Immature natural killer cell (primary cell): Measurements from ENCODE around the gene ZNF3. TPM values are rescaled to one million over a fixed set of nuclear protein-coding genes. Genes with fewer than 3 reads are reported as not detected.

ENCODE experiments used
- DNase-seq, 3 donors: peaks; one replicate each; pipeline ENCODE4 v3.0.0; 2022; ENCODE audit warnings: mixed read lengths in 1 of 3
- H3K27ac Mint-ChIP-seq, 6 donors: one replicate each; pipeline ENCODE4 v1.8.0; 2020; ENCODE audit warnings: mixed read lengths in 6 of 6, mild to moderate bottlenecking in 5 of 6, inconsistent platforms in 4 of 6, moderate library complexity in 3 of 6
- H3K27me3 Mint-ChIP-seq, 3 donors: one replicate each; pipeline ENCODE4 v1.8.0; 2020 to 2021; ENCODE audit warnings: low read depth in 3 of 3, mild to moderate bottlenecking in 3 of 3, mixed read lengths in 3 of 3, moderate library complexity in 3 of 3, inconsistent platforms in 1 of 3
- H3K36me3 Mint-ChIP-seq, 3 donors: one replicate each; pipeline ENCODE4 v1.8.0; 2020; ENCODE audit warnings: mixed read lengths in 3 of 3, inconsistent platforms in 2 of 3, mild to moderate bottlenecking in 2 of 3
- H3K4me1 Mint-ChIP-seq, 2 donors: one replicate each; pipeline ENCODE4 v1.8.0; 2020; ENCODE audit warnings: inconsistent platforms in 2 of 2, mild to moderate bottlenecking in 2 of 2, mixed read lengths in 2 of 2, moderate library complexity in 1 of 2
- H3K4me3 Mint-ChIP-seq, 5 donors: one replicate each; pipeline ENCODE4 v1.8.0; 2020; ENCODE audit warnings: mild to moderate bottlenecking in 5 of 5, mixed read lengths in 5 of 5, inconsistent platforms in 3 of 5, moderate library complexity in 3 of 5
- H3K9me3 Mint-ChIP-seq, 6 donors: one replicate each; pipeline ENCODE4 v1.8.0; 2020; ENCODE audit warnings: mild to moderate bottlenecking in 6 of 6, mixed read lengths in 6 of 6, inconsistent platforms in 4 of 6, moderate library complexity in 3 of 6
- polyA plus RNA-seq, 3 donors: library from polyadenylated mRNA; unstranded; fragments of 300-500 nt; fragmentation: Illumina TruSeq; gene quantifications; one replicate each; pipeline ENCODE4 v1.2.3, GENCODE V29; 2021

Gene ZNF3
- polyA plus RNA-seq, 3 donors from 2014 or later: 5.2 to 21.2 (median 12.2) TPM

DNA sequence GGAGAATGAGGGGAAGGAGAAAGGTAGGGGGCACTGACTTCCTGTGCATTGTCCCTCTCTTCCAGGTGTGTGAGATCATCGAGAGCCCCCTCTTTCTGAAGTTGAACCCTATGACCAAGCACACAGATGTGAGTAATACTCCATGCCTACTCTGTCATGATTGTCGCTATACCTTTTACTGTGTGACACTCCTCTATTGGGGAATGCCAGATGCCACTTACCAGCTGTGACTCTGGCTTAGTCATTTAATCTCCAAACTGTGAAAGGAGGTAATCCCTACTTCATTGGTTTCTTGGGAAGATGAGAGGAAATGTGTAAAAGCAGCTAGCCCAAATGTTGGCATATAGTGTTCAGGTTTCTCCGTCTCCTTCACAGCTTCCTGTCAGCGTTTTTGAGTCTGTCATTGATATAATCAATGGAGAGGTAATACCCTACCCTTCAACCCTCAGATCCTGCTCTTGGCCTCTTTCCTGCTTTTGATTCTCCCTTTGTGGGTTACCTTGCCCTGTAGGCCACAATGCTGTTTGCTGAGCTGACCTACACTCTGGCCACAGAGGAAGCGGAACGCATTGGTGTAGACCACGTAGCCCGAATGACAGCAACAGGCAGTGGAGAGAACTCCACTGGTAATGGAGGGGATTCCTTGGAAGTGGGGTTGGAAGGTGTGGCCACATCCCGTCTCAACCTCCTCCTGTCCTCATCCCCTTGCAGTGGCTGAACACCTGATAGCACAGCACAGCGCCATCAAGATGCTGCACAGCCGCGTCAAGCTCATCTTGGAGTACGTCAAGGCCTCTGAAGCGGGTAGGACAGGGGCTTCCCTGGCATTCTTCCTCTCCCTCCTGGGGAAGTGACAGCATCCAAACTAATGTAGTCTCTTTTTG lies 9.2 kb upstream of the ZNF3 start:
- peaks cover 20 to 22% of the 10 kb centered on the region in 2 donors for H3K4me1 Mint-ChIP-seq
- H3K27ac Mint-ChIP-seq: peak overlapping the region; percentile 29 to 68 (median 60)
- H3K9me3 Mint-ChIP-seq: no peaks in the 10 kb centered on the region
- peaks cover 12 to 24% (median 18%) of the 10 kb centered on the region in 3 donors for H3K27me3 Mint-ChIP-seq
- H3K36me3 Mint-ChIP-seq: peaks cover 0 to 33% (median 10%) of the 10 kb centered on the region in 3 donors
- no peak for DNase-seq
- H3K4me3 Mint-ChIP-seq: peak overlapping the region; percentile 38 to 64 (median 56)

DNA sequence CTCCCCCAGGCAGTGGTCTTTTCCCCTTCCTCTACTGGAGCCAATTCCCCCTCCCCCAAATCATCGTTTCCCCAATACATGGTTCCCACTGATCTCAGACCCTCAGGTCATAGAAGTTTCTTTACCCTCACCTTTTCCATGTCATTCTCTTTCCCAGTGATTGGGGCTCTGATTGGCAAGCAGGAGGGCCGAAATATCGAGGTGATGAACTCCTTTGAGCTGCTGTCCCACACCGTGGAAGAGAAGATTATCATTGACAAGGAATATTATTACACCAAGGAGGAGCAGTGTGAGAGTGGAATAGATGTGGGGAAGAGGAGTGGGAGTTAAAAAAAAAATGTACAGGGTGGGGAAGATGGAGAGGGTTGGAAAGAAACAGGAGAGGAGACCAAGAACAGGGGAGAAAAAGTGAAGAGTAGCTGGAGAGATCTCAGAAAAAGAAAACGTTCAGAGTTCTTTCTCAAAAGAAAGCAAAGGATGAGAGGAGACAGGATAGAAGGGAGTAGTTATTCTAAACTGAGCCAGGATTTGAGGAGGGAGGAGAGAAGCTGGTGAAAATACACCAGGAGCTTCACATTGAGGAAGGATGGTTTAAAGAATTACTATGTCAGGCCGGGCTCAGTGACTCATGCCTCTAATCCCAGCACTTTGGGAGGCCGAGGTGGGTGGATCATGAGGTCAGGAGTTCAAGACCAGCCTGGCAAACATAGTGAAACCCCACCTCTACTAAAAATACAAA lies 8.1 kb upstream of the ZNF3 start:
- peaks cover 12 to 24% (median 18%) of the 10 kb centered on the region in 3 donors for H3K27me3 Mint-ChIP-seq
- no peak for DNase-seq
- H3K4me3 Mint-ChIP-seq: peak overlapping the region; percentile 87 to 94 (median 89)
- no peaks in the 10 kb centered on the region for H3K9me3 Mint-ChIP-seq
- peaks cover 0 to 26% (median 10%) of the 10 kb centered on the region in 3 donors for H3K36me3 Mint-ChIP-seq
- peaks cover 20 to 22% of the 10 kb centered on the region in 2 donors for H3K4me1 Mint-ChIP-seq
- H3K27ac Mint-ChIP-seq: peak overlapping the region; percentile 84 to 98 (median 90)

DNA sequence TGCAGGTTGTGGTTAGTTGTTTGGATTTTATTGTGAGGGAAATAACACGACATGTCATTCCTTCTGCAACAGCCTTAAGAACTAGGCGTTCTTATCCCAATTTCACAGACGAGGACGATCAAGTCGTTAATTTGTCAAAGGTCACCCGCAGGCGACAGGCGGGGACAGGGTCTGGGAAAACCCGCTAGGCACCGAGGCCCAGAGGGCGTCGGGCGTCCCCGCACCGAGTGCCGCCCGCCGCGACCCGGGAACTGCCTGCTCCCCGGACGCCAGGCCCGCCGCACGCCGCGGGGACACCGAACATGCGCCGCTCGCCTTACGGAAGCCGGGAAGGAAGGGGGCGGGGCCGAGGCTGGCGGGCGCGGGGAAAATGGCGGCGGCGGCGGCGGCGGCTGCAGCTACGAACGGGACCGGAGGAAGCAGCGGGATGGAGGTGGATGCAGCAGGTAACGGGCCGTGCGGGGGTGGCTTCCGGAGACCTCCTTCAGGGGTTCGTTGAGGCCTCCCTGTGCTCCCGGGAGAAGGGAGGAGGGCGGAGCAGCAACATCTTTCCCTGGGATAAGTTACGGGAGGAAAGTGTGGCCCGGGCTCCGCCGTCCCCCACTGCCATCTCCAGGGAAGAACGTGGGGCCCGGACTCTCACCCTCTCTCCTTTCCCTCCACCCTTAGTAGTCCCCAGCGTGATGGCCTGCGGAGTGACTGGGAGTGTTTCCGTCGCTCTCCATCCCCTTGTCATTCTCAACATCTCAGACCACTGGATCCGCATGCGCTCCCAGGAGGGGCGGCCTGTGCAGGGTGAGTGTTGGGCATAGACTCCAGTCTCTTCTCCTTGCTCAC lies 7.3 kb upstream of the ZNF3 start, which contains the start of gene COPS6:
Gene COPS6, plus strand, starts transcription at position 349 of the 837 bp plus-strand sequence. Its CDS starts 22 bp downstream, at position 371.
- DNase-seq: peak; percentile 86 to 87 (median 87)
- Mint-ChIP-seq H3K27ac (peak within 1 kb of the TSS; percentile 87 to 98 (median 94)), H3K4me1 (peaks cover 20 to 22% of the 10 kb centered on the region in 2 donors), H3K9me3 (no peaks in the 10 kb centered on the region), H3K4me3 (peak within 1 kb of the TSS; percentile 87 to 94 (median 89)), H3K36me3 (peaks cover 0 to 26% (median 10%) of the 10 kb centered on the region in 3 donors), H3K27me3 (peaks cover 12 to 24% (median 18%) of the 10 kb centered on the region in 3 donors)

DNA sequence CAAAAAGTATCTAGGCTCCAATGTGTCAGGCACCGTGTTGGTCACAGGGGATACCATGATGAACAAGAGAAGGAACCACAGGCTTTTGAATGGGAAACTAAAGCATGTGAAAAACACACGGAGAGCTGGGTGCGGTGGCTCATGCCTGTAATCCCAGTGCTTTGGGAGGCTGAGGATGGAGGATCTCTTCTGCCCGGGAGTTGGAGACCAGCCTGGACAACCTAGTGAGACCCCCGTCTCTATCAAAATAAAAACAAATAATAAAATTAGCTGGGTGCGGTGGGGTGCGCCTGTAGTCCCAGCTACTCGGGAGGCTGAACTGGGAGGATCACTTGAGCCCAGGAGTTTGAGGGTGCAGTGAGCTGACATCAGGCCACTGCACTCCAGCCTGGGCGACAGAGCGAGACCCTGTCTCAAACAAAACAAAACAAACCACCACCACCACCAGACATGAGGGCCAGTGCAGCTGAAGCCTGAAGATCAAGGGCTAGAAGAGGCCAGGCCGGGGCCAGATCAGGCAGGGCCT lies 6.6 kb upstream of the ZNF3 start:
- Mint-ChIP-seq H3K36me3 (peaks cover 0 to 25% (median 10%) of the 10 kb centered on the region in 3 donors), H3K27ac (peak overlapping the region; percentile 87 to 98 (median 94)), H3K4me1 (peaks cover 20 to 23% of the 10 kb centered on the region in 2 donors), H3K27me3 (peaks cover 12 to 20% (median 18%) of the 10 kb centered on the region in 3 donors), H3K9me3 (no peaks in the 10 kb centered on the region), H3K4me3 (peak overlapping the region; percentile 87 to 94 (median 89))
- no peak for DNase-seq

DNA sequence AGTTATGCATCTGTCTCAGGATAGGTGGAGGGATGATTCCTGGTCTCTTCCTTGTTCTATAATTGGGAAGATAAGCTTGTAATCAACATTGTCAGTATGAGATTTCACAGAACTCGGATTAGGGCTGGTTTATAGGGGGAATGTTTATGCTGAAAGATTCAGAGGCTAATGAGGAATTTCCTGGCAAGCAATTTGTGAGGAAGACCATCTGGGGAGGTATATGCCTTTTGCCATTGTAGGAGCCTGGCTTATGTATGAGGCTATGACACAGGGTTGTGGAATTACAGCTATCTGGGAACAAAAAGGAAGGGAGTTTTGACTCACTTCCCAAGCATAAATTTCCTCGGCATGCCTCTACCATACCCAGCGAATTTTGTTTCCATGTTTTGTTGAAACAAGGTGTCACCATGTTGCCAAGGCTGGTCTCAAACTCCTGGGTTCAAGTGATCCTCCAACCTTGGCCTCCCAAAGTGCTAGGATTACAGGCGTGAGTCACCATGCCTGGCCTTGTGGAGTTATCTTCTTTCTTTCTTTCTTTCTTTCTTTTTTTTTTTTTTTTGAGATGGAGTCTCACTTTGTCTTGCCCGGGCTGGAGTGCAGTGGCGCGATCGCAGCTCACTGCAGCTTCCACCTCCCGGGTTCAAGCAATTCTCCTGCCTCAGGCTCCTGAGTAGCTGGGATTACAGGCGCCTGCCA lies 5.7 kb upstream of the ZNF3 start:
- peak overlapping the region; percentile 22 to 68 (median 63) for H3K4me3 Mint-ChIP-seq
- no peak for DNase-seq
- H3K9me3 Mint-ChIP-seq: no peaks in the 10 kb centered on the region
- peak overlapping the region in 4 of 6 donors; percentile 42 to 86 (median 56) for H3K27ac Mint-ChIP-seq
- peaks cover 29 to 33% of the 10 kb centered on the region in 2 donors for H3K4me1 Mint-ChIP-seq
- H3K36me3 Mint-ChIP-seq: peaks cover 0 to 16% (median 5%) of the 10 kb centered on the region in 3 donors
- peaks cover 18 to 26% (median 23%) of the 10 kb centered on the region in 3 donors for H3K27me3 Mint-ChIP-seq

DNA sequence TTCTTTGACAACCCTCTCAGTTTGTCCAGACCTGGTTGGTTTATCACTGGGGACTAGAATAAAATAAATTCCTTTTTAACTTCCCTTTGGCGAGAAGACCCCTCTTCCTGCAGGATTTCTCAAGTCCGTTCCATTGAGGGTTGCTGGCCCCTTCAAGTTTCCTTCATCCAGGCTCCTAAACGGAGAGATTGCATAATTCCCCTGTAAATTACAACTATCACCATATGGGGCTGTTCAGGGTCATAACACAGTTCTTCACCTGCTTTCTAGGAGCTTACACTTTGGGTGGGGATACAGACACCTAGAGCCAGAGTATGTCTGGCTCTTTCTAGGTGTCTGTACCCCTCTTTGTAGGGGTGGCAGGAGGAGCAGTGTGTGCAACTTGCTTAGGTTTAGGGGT lies 4.0 kb upstream of the ZNF3 start:
- no peak overlapping the region for H3K4me3 Mint-ChIP-seq
- no peaks in the 10 kb centered on the region for H3K9me3 Mint-ChIP-seq
- peaks cover 25 to 32% (median 28%) of the 10 kb centered on the region in 3 donors for H3K27me3 Mint-ChIP-seq
- no peak overlapping the region for H3K27ac Mint-ChIP-seq
- peaks cover 35 to 46% of the 10 kb centered on the region in 2 donors for H3K4me1 Mint-ChIP-seq
- H3K36me3 Mint-ChIP-seq: peaks cover 0 to 3% (median 0%) of the 10 kb centered on the region in 3 donors
- DNase-seq: no peak

DNA sequence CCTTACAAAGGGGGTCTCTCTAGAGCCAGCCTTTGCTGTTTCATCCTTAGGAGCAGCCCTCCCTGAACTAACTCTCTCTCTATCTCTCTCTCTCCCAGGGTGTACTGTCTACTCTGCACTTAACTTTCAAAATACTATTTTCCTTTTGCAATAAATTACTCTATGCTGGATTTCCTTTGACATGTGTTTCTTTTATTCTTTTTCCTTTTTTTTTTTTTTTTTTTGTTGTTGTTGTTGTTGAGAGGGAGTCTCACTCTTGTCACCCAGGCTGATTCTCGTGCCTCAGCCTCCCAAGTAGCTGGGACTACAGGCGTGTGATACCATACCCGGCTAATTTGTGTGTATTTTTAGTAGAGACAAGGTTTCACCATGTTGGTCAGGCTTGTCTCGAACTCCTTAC lies 1.5 kb upstream of the ZNF3 start:
- H3K36me3 Mint-ChIP-seq: peaks cover 0 to 5% (median 3%) of the 10 kb centered on the region in 3 donors
- H3K27ac Mint-ChIP-seq: peak overlapping the region; percentile 85 to 94 (median 90)
- DNase-seq: no peak
- H3K27me3 Mint-ChIP-seq: peaks cover 13 to 19% (median 19%) of the 10 kb centered on the region in 3 donors
- no peaks in the 10 kb centered on the region for H3K9me3 Mint-ChIP-seq
- peak overlapping the region; percentile 79 to 97 (median 94) for H3K4me3 Mint-ChIP-seq
- peaks cover 33 to 49% of the 10 kb centered on the region in 2 donors for H3K4me1 Mint-ChIP-seq

DNA sequence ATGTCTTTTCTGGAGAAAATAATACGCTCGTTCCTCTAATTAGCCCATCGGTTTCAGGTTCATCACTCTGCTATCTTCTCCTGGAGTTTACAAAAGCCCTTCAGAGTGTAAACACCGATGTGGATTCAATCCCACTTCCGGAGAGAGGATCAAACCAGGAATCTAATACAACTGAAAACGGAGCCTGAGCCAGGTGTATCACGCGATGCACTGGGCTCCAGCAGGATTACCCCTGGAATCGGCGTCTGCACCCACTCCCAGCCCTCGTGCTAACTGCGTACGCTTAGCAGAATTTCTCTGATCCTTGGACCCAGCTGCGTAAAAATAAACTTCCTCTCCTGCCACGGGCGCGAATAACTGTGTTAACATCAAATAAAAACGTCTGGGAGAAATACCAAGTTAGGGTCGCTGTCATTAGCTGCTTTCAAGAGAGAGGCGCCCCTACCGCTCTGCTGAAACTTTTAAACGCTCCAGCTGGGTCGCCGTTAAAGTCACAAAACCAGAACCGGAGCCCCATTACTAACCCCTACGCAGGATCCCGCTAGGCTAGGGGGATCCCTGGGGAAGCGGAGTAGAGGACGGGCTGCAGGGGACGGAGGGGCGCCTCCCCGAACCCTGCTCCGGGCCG lies 502 bp downstream of the ZNF3 start:
- peak overlapping the region; percentile 82 to 94 (median 90) for H3K27ac Mint-ChIP-seq
- peak overlapping the region; percentile 88 to 97 (median 94) for H3K4me3 Mint-ChIP-seq
- H3K9me3 Mint-ChIP-seq: no peaks in the 10 kb centered on the region
- H3K27me3 Mint-ChIP-seq: peaks cover 13 to 16% (median 15%) of the 10 kb centered on the region in 3 donors
- peaks cover 33 to 54% of the 10 kb centered on the region in 2 donors for H3K4me1 Mint-ChIP-seq
- DNase-seq: no peak
- H3K36me3 Mint-ChIP-seq: peaks cover 4 to 14% (median 5%) of the 10 kb centered on the region in 3 donors

DNA sequence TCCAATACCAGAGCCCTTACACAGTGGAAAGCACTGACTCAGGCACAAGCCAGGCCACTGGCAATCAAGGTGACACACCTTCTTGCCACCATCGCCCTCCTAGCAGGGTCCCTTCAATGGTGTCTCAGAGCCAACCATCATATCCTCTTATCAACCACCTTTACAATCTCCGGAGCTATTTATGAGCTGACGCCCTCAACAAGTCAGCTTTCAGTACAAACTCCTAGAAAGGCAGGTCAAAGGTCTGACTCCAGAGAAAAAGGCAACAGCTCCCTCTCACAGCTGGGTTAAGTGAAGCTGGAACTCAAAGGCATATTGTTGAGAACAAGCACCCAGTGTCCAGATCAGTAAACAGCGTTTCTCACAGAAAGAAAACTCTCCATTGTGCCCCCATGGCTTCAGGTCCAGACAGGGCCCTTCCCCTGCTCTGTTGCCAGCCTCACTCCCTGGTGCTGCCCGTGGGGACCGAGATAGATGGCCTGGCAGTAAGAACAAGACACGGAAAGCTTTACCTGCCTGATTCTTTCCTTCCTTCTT lies 2.4 kb downstream of the ZNF3 start:
- no peak for DNase-seq
- peak overlapping the region; percentile 1 to 59 (median 26) for H3K4me3 Mint-ChIP-seq
- H3K9me3 Mint-ChIP-seq: no peaks in the 10 kb centered on the region
- H3K36me3 Mint-ChIP-seq: peaks cover 10 to 30% (median 19%) of the 10 kb centered on the region in 3 donors
- peaks cover 13 to 16% (median 16%) of the 10 kb centered on the region in 3 donors for H3K27me3 Mint-ChIP-seq
- H3K4me1 Mint-ChIP-seq: peaks cover 33 to 54% of the 10 kb centered on the region in 2 donors
- H3K27ac Mint-ChIP-seq: peak overlapping the region in 4 of 6 donors; percentile 51 to 89 (median 77)

DNA sequence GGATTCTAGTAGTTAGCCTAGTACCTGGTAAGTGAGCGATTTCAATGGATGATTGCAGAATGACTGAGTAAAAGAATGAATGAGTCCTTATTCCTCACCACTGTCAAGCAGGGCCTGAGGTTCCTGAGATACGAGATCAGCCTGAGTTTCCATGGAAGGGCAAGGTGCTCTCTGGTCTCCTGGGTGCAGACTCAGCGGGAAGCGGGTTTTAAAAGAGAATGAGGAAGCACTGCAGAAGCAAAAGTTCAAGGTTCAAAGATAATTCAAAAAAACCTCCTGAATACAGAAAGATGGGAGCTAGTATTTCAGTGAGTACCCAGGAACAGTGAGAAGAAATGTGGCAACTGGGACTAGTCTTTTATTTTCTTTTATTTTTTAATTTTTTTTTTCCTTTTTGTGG lies 4.3 kb downstream of the ZNF3 start:
- DNase-seq: no peak
- peaks cover 25 to 44% of the 10 kb centered on the region in 2 donors for H3K4me1 Mint-ChIP-seq
- peaks cover 0 to 4% (median 2%) of the 10 kb centered on the region in 6 donors for H3K9me3 Mint-ChIP-seq
- peaks cover 6 to 11% (median 10%) of the 10 kb centered on the region in 3 donors for H3K27me3 Mint-ChIP-seq
- peaks cover 21 to 45% (median 32%) of the 10 kb centered on the region in 3 donors for H3K36me3 Mint-ChIP-seq
- no peak overlapping the region for H3K4me3 Mint-ChIP-seq
- H3K27ac Mint-ChIP-seq: no peak overlapping the region

DNA sequence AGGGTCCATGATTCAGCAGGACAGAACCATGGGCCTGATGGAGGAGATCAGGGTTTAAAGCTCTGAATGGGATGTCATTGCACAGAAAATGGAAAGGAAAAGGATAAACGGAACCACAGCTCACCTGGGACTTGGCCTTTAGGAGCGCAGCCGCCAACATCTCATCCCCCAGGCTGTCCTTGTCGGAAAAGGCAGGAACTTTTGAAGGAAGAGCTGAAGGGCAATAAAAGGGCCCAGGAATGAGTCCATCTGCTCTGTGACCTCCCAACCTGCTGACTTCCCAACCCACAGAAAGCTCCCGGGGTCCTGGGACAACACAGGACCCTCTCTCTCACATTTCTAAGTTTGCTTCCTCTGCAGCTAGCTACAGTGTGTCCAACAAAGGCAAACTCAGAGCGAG lies 6.1 kb downstream of the ZNF3 start:
- H3K36me3 Mint-ChIP-seq: peaks cover 39 to 63% (median 50%) of the 10 kb centered on the region in 3 donors
- H3K4me1 Mint-ChIP-seq: peaks cover 14 to 26% of the 10 kb centered on the region in 2 donors
- no peak overlapping the region for H3K27ac Mint-ChIP-seq
- H3K9me3 Mint-ChIP-seq: peaks cover 0 to 21% (median 20%) of the 10 kb centered on the region in 6 donors
- peaks cover 0 to 5% (median 4%) of the 10 kb centered on the region in 3 donors for H3K27me3 Mint-ChIP-seq
- DNase-seq: no peak
- H3K4me3 Mint-ChIP-seq: no peak overlapping the region
